GM23338 (cell line): Measurements from ENCODE around the gene MYO16. TPM values are rescaled to one million over a fixed set of nuclear protein-coding genes. Genes with fewer than 3 reads are reported as not detected.

Experiments
- ATAC-seq: fragments of 200-7000 bp; cut with Tn5 transposase; 3 replicates; pipeline ENCODE4 v1.9.1; 2020
- DNase-seq: peaks from one replicate; pipeline ENCODE4 v3.0.0-alpha.2; 2015; ENCODE audit warnings: low spot score
- H2AFZ ChIP-seq: fragments of 200-600 bp; sonication (generic); 2 replicates; pipeline ENCODE4 v1.8.0; 2016; ENCODE audit warnings: antibody characterized with exemption, mild to moderate bottlenecking, moderate library complexity
- H3F3A ChIP-seq: fragments of 200-600 bp; sonication (generic); replicated peaks from 2 replicates; pipeline ENCODE4 v1.8.0; 2017; ENCODE audit warnings: antibody characterized with exemption, mixed run types, low read depth
- H3K27ac ChIP-seq: fragments of 200-600 bp; sonication (generic); 2 replicates; pipeline ENCODE4 v1.6.1; 2016; ENCODE audit warnings: low read depth
- H3K27me3 ChIP-seq: fragments of 200-600 bp; sonication (generic); 2 replicates; pipeline ENCODE4 v1.8.0; 2016; ENCODE audit warnings: mild to moderate bottlenecking, mixed run types, moderate library complexity; ENCODE audit not compliant: insufficient read depth
- H3K36me3 ChIP-seq: fragments of 200-600 bp; sonication (generic); 2 replicates; pipeline ENCODE4 v1.8.0; 2016; ENCODE audit warnings: mild to moderate bottlenecking; ENCODE audit not compliant: insufficient read depth
- H3K4me1 ChIP-seq: fragments of 200-600 bp; sonication (generic); 2 replicates; pipeline ENCODE4 v1.8.0; 2016; ENCODE audit warnings: mild to moderate bottlenecking, moderate library complexity; ENCODE audit not compliant: insufficient read depth
- H3K4me2 ChIP-seq: fragments of 200-600 bp; sonication (generic); 2 replicates; pipeline ENCODE4 v1.7.1; 2017; ENCODE audit warnings: mixed run types
- H3K4me3 ChIP-seq: fragments of 200-600 bp; sonication (generic); 2 replicates; pipeline ENCODE4 v1.6.1; 2016; ENCODE audit warnings: mixed run types
- H3K79me2 ChIP-seq: fragments of 200-600 bp; sonication (generic); replicated peaks from 2 replicates; pipeline ENCODE4 v1.8.0; 2017; ENCODE audit warnings: mild to moderate bottlenecking; ENCODE audit not compliant: insufficient read depth
- H3K9me2 ChIP-seq: fragments of 200-600 bp; sonication (generic); 2 replicates; pipeline ENCODE4 v1.8.0; 2017; ENCODE audit not compliant: insufficient read depth
- H4K20me1 ChIP-seq: fragments of 200-600 bp; sonication (generic); replicated peaks from 2 replicates; pipeline ENCODE4 v1.8.0; 2017; ENCODE audit warnings: mild to moderate bottlenecking; ENCODE audit not compliant: insufficient read depth
- H3K27ac Mint-ChIP-seq: 2 replicates; pipeline ENCODE4 v1.8.0; 2020; ENCODE audit warnings: inconsistent platforms, mild to moderate bottlenecking, moderate library complexity, mixed read lengths
- H3K27me3 Mint-ChIP-seq: 3 replicates; pipeline ENCODE4 v1.8.0; 2022; ENCODE audit warnings: low read depth, mild to moderate bottlenecking, moderate library complexity, mixed read lengths, inconsistent platforms; ENCODE audit not compliant: insufficient read depth, poor library complexity
- H3K36me3 Mint-ChIP-seq: 3 replicates; pipeline ENCODE4 v1.8.0; 2021; ENCODE audit warnings: low read depth, mild to moderate bottlenecking, inconsistent platforms, moderate library complexity, mixed read lengths
- H3K4me1 Mint-ChIP-seq: 3 replicates; pipeline ENCODE4 v1.8.0; 2020; ENCODE audit warnings: mild to moderate bottlenecking, inconsistent platforms, mixed read lengths
- H3K4me3 Mint-ChIP-seq: 3 replicates; pipeline ENCODE4 v1.8.0; 2021; ENCODE audit warnings: moderate library complexity, mild to moderate bottlenecking, inconsistent platforms, mixed read lengths
- H3K9me3 Mint-ChIP-seq: 3 replicates; pipeline ENCODE4 v1.8.0; 2020; ENCODE audit warnings: moderate library complexity, mild to moderate bottlenecking, inconsistent platforms, mixed read lengths
- CREB1 ChIP-seq: fragments of 250-450 bp; sonication (Bioruptor Pico); IDR thresholded peaks from 2 replicates; pipeline ENCODE4 v1.5.0; 2020; ENCODE audit warnings: low read depth, mild to moderate bottlenecking, moderate library complexity
- CTCF ChIP-seq, 2 experiments: fragments of 200-600 bp in 1 of 2; sonication (generic) in 1 of 2; conservative IDR thresholded peaks; 2 replicates each; pipeline versions ENCODE4 v1.5.1 to v1.6.1; 2016 to 2017; ENCODE audit warnings: antibody characterized with exemption in 2 of 2, low read depth in 2 of 2, mild to moderate bottlenecking in 2 of 2, moderate library complexity in 1 of 2
- EZH2 ChIP-seq: fragments of 200-600 bp; sonication (generic); IDR thresholded peaks from one replicate; pipeline ENCODE4 v1.8.0; 2017; ENCODE audit warnings: antibody characterized with exemption, mild to moderate bottlenecking, low read depth; ENCODE audit not compliant: unreplicated experiment
- EZH2phosphoT487 ChIP-seq: fragments of 200-600 bp; sonication (generic); IDR thresholded peaks from one replicate; pipeline ENCODE4 v1.8.1; 2018; ENCODE audit warnings: antibody characterized with exemption; ENCODE audit not compliant: unreplicated experiment
- JUNB ChIP-seq: IDR thresholded peaks from one replicate; pipeline ENCODE4 v1.6.1; 2016; ENCODE audit warnings: antibody characterized with exemption; ENCODE audit not compliant: unreplicated experiment
- NANOG ChIP-seq: IDR thresholded peaks from 2 replicates; pipeline ENCODE4 v1.6.1; 2016; ENCODE audit warnings: antibody characterized with exemption, borderline replicate concordance
- POLR2AphosphoS5 ChIP-seq: IDR thresholded peaks from 2 replicates; pipeline ENCODE4 v1.6.1; 2016; ENCODE audit warnings: antibody characterized with exemption, low read depth
- REST ChIP-seq: IDR thresholded peaks from one replicate; pipeline ENCODE4 v1.6.1; 2018; ENCODE audit warnings: antibody characterized with exemption; ENCODE audit not compliant: unreplicated experiment
- STAT1 ChIP-seq: IDR thresholded peaks from one replicate; pipeline ENCODE4 v1.6.1; 2016; ENCODE audit warnings: antibody characterized with exemption; ENCODE audit not compliant: unreplicated experiment
- ZNF114 ChIP-seq: fragments of 250-450 bp; sonication (Bioruptor Pico); IDR thresholded peaks from 2 replicates; pipeline ENCODE4 v1.5.0; 2020; ENCODE audit warnings: mild to moderate bottlenecking, moderate library complexity
- ZNF331 ChIP-seq: fragments of 250-450 bp; sonication (Bioruptor Pico); IDR thresholded peaks from 2 replicates; pipeline ENCODE4 v1.5.0; 2020; ENCODE audit warnings: low read depth, mild to moderate bottlenecking, moderate library complexity
- ZNF462 ChIP-seq: fragments of 250-450 bp; sonication (Bioruptor Pico); IDR thresholded peaks from 2 replicates; pipeline ENCODE4 v1.5.0; 2020; ENCODE audit warnings: mild to moderate bottlenecking, moderate library complexity
- polyA plus RNA-seq: library from polyadenylated mRNA; unstranded; fragments of >200 nt; fragmentation: Nextera tagmentation; extraction: Ambion mirVana; gene quantifications from 2 replicates; pipeline ENCODE4 v1.2.1, GENCODE V29; 2016
- total RNA-seq: library from RNA; depleted of rRNA; stranded (reverse); fragments of >200 nt; shearing (Covaris generic); gene quantifications from 2 replicates; pipeline ENCODE4 v1.2.3, GENCODE V29; 2014
- TF ChIP-seq, protein P1 (sequence below): IDR thresholded peaks from 2 replicates; pipeline ENCODE4 v1.6.1; 2016; ENCODE audit warnings: antibody characterized with exemption

Gene MYO16
- total and polyA plus RNA-seq, 2 experiments from 2014 or later: 0.10 to 0.13 TPM

- H3K4me3 ChIP-seq: no peak overlapping the region
- Mint-ChIP-seq H3K4me3 (no peak overlapping the region), H3K36me3 (no peaks in the 10 kb centered on the region), H3K4me1 (no peaks in the 10 kb centered on the region; the same call in 2 of the 3 replicates), H3K27ac (no peak overlapping the region), H3K9me3 (no peaks in the 10 kb centered on the region; the same call in 2 of the 3 replicates), H3K27me3 (peaks cover 2% of the 10 kb centered on the region)
- H2AFZ ChIP-seq: no peak overlapping the region
- no peaks in the 10 kb centered on the region for H3K4me1 ChIP-seq
- H3K9me2 ChIP-seq: 0 out of 2 replicates have a peak, but pooled peaks cover 3% of the 10 kb centered on the region
- no peaks in the 10 kb centered on the region for H3K27me3 ChIP-seq
- TF ChIP-seq ZNF114 (CRISPR knock-in tag) (no peak), REST (no peak), EZH2 (no peak), ZNF462 (CRISPR knock-in tag) (no peak), CREB1 (CRISPR knock-in tag) (no peak), POLR2AphosphoS5 (no peak), NANOG (no peak), CTCF (conservative IDR thresholded peaks at IDR 0.05; ENCODE audit: low read depth in 2 of 2) (no peak), EZH2phosphoT487 (no peak), ZNF331 (no peak), JUNB (no peak), STAT1 (no peak)
- TF ChIP-seq, protein P1, sequence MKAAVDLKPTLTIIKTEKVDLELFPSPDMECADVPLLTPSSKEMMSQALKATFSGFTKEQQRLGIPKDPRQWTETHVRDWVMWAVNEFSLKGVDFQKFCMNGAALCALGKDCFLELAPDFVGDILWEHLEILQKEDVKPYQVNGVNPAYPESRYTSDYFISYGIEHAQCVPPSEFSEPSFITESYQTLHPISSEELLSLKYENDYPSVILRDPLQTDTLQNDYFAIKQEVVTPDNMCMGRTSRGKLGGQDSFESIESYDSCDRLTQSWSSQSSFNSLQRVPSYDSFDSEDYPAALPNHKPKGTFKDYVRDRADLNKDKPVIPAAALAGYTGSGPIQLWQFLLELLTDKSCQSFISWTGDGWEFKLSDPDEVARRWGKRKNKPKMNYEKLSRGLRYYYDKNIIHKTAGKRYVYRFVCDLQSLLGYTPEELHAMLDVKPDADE: no peak
- no peaks in the 10 kb centered on the region for H3K36me3 ChIP-seq
- H3K4me2 ChIP-seq: no peak overlapping the region
- ATAC-seq: no peak
- no peak for DNase-seq
- H3K79me2 ChIP-seq: no peaks in the 10 kb centered on the region
- no peaks in the 10 kb centered on the region for H3F3A ChIP-seq
- H3K27ac ChIP-seq: no peak overlapping the region
- H4K20me1 ChIP-seq: no peaks in the 10 kb centered on the region
Measured at GRCh38 chr13:109215377-109215776, 586.0 kb downstream of the MYO16 start.
